Psoas muscle (tissue), 8 donors: Measurements from ENCODE around the gene ACOT11. TPM values are rescaled to one million over a fixed set of nuclear protein-coding genes. Genes with fewer than 3 reads are reported as not detected.

Experiments
- ATAC-seq, 4 donors: fragments of 200-7000 bp; cut with Tn5 transposase; one replicate each; pipeline ENCODE4 v1.9.1; 2020; ENCODE audit warnings: moderate library complexity in 3 of 4, mild to moderate bottlenecking in 2 of 4
- DNase-seq, 2 donors: peaks; one replicate each; pipeline ENCODE4 v3.0.0-alpha.2; 2020
- H3K27ac ChIP-seq: fragments of 200-600 bp; one replicate; pipeline ENCODE4 v1.8.0; 2022
- H3K27me3 ChIP-seq, 3 donors: fragments of 200-600 bp in 1 of 3; one replicate each; pipeline versions ENCODE4 v1.6.1 to v1.8.0; 2013 to 2022; ENCODE audit warnings: low read length in 2 of 3, mild to moderate bottlenecking in 2 of 3, moderate library complexity in 1 of 3; ENCODE audit not compliant: insufficient read depth in 3 of 3
- H3K36me3 ChIP-seq, 2 donors: fragments of 200-600 bp in 1 of 2; one replicate each; pipeline versions ENCODE4 v1.6.1 to v1.8.0; 2013 to 2022; ENCODE audit warnings: low read depth in 1 of 2, mild to moderate bottlenecking in 1 of 2, moderate library complexity in 1 of 2; ENCODE audit not compliant: insufficient read depth in 1 of 2
- H3K4me1 ChIP-seq: fragments of 200-600 bp; one replicate; pipeline ENCODE4 v1.8.0; 2022
- H3K4me3 ChIP-seq: fragments of 200-600 bp; one replicate; pipeline ENCODE4 v1.8.0; 2022; ENCODE audit warnings: mild to moderate bottlenecking
- H3K9me3 ChIP-seq: fragments of 200-600 bp; one replicate; pipeline ENCODE4 v1.8.0; 2022
- WGBS, 3 donors: extraction: QIAGEN DNeasy Blood & Tissue Kit; methylation state at CpG; one replicate each; pipeline versions ENCODE4 v1.1.6 to v1.1.7; 2013; 5-methylcytosine and 5-hydroxymethylcytosine counted together
- intact Hi-C, 2 donors: fragments of 100-400 bp; cut with DNase I; formaldehyde crosslinking; loops; one replicate each; pipeline versions ENCODE4 v1.11.0 to v1.14.2; 2022
- polyA plus RNA-seq, 3 donors: library from polyadenylated mRNA; stranded (reverse); fragments of 200-250 nt; gene quantifications; one replicate each; pipeline ENCODE4 v1.2.3, GENCODE V29; 2013
- total RNA-seq, 4 donors: library from RNA; stranded (reverse); fragmentation: NEBNext Ultra II Directional in 2 of 4; extraction: Animal tissue kit (Norgen Biotek cat#: 25700) in 2 of 4; gene quantifications; one replicate each; pipeline versions ENCODE4 v1.2.1 to v1.2.4, GENCODE V29; 2021 to 2023
- TF ChIP-seq, protein P1 (sequence below): fragments of 200-600 bp; IDR thresholded peaks from one replicate; pipeline ENCODE4 v1.8.0; 2022; ENCODE audit warnings: antibody characterized with exemption
- donor health status: healthy with polysubstance abuse.
- donor health status: DM: no; HTN: no; CAD: no; lungs with moderate emphysema.
- donor health status: Bipolar disorder and iron deficiency.
- donor health status: healthy.
- donor health status: DM: yes; HTN: yes; CAD: no.
- donor health status: DM: no; HTN: no; CAD: no.
- donor health status: DM: no; HTN: no; CAD: no.
- donor health status: DM: yes; HTN: yes; CAD: no.

Gene ACOT11
- total and polyA plus RNA-seq, 7 donors: 0.82 to 13.9 (median 2.4) TPM

DNA sequence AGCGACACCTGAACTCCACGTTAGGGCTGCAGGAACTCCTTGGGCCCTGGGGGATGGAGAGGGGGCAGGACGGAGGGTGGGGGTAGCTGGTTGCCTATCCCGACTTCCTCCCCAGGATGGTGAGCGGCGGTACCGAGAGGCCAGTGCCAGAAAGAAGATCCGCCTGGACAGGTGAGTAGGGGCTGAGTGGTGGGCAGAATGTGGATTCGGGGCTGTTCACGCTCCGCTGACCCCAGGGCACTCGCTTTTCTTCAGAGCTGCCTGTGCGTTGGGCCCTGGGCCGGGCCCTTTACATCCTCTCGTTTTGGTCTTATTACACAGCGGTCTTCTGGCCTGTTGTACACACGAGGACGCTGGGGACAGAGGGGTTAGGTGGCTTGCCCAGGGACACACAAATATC lies 54.5 kb downstream of the ACOT11 start:
- Histone ChIP-seq H3K4me3 (no peak overlapping the region), H3K27me3 (no peaks in the 10 kb centered on the region), H3K9me3 (no peaks in the 10 kb centered on the region), H3K36me3 (peaks cover 0 to 89% of the 10 kb centered on the region in 2 donors), H3K27ac (no peak overlapping the region), H3K4me1 (no peaks in the 10 kb centered on the region)
- 89 to 94% (median 91%) methylated on average over 18 of the region's 18 CpGs for WGBS, 3 donors
- peak in 1 of 2 donors; percentile 19 for DNase-seq
- no peak for ATAC-seq
- TF ChIP-seq, protein P1, sequence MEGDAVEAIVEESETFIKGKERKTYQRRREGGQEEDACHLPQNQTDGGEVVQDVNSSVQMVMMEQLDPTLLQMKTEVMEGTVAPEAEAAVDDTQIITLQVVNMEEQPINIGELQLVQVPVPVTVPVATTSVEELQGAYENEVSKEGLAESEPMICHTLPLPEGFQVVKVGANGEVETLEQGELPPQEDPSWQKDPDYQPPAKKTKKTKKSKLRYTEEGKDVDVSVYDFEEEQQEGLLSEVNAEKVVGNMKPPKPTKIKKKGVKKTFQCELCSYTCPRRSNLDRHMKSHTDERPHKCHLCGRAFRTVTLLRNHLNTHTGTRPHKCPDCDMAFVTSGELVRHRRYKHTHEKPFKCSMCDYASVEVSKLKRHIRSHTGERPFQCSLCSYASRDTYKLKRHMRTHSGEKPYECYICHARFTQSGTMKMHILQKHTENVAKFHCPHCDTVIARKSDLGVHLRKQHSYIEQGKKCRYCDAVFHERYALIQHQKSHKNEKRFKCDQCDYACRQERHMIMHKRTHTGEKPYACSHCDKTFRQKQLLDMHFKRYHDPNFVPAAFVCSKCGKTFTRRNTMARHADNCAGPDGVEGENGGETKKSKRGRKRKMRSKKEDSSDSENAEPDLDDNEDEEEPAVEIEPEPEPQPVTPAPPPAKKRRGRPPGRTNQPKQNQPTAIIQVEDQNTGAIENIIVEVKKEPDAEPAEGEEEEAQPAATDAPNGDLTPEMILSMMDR: no peak
- intact Hi-C loops: no loop called here

DNA sequence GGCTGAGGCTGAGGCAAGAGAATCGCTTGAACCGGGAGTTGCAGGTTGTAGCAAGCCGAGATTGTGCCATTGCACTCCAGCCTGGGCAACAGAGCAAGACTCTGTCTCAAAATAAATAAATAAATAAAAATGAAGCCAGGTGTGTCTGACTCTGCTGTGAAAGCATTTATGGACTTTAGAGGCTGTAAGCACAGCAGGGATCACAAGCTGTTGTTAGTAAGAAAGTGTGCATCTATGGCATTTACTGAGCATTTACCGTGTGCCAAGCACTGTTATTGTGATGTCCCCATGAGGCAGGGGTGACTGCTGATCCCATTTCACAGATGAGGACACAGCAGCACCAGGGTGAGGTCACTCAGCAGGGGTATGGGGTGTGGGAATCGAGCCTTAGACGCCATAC lies 55.2 kb downstream of the ACOT11 start:
- TF ChIP-seq, protein P1: no peak
- no peak for DNase-seq
- H3K4me3 ChIP-seq: no peak overlapping the region
- no peaks in the 10 kb centered on the region for H3K4me1 ChIP-seq
- peaks cover 0 to 89% of the 10 kb centered on the region in 2 donors for H3K36me3 ChIP-seq
- 90 to 93% (median 91%) methylated on average over 6 of the region's 6 CpGs for WGBS, 3 donors
- intact Hi-C loops: no loop called here
- H3K9me3 ChIP-seq: no peaks in the 10 kb centered on the region
- ATAC-seq: no peak
- H3K27ac ChIP-seq: no peak overlapping the region
- H3K27me3 ChIP-seq: no peaks in the 10 kb centered on the region

DNA sequence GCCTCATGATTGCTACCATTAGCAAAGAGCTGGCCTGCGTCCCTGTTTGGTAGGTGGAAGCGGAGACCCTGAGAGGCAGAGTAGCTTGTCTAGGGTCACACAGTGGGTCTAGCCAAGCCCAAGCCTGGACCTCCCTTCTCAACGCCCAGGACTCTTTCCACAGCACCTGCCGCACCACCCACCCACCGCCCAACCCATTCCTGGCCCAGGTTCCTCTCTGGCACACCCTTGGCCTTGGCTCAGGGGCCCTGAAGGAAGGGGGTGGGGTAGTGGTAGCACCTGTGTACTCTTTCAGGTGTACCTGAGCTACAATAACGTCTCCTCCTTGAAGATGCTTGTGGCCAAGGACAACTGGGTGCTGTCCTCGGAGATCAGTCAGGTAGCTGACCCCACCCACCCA lies 56.0 kb downstream of the ACOT11 start:
- Histone ChIP-seq H3K36me3 (peaks cover 0 to 90% of the 10 kb centered on the region in 2 donors), H3K27me3 (no peaks in the 10 kb centered on the region), H3K9me3 (no peaks in the 10 kb centered on the region), H3K27ac (no peak overlapping the region), H3K4me3 (no peak overlapping the region), H3K4me1 (no peaks in the 10 kb centered on the region)
- WGBS, 3 donors: 81 to 88% (median 86%) methylated on average over 7 of the region's 7 CpGs
- TF ChIP-seq, protein P1: no peak
- ATAC-seq (no peak), DNase-seq (peak in 1 of 2 donors; percentile 13)
- intact Hi-C loops: no loop called here

DNA sequence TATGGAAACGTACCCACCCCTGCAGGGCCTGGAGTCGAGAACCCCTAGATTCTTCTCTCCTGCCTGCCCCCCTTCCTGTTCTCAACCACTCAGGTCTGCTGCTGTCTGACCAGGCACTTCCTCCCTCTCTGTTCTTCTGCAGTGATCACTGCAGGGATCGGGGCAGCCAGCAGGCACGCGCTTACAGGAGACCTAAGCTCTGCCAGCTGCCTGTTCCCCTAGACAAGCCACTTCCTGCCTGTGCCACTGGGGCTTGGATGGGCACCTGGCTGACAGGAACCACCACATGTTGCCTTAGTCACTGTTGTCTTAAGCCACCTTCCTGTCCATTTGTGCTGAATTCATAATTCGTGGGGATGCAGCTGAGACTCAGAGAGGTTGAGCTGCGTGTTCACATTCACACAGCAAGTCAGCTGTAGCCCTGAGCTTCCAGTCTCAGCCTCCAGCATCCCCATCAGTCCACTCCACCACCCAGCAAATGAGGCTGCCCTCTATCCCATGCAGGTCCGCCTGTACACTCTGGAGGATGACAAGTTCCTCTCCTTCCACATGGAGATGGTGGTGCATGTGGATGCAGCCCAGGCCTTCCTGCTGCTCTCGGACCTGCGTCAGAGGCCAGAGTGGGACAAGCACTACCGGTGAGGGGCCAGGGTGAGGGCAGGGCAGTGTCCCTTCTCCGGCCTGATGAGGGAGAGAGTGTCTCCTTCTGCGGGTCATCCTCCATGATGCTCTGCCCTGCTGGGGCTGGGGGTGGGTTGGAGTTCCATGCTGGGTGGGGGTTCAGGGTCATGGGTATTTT lies 56.7 kb downstream of the ACOT11 start:
- DNase-seq: peak in 1 of 2 donors; percentile 38
- no peaks in the 10 kb centered on the region for H3K4me1 ChIP-seq

More for the DNA sequence above, 56.7 kb downstream of the ACOT11 start:
- no peaks in the 10 kb centered on the region for H3K9me3 ChIP-seq
- H3K4me3 ChIP-seq: no peak overlapping the region
- no peak overlapping the region for H3K27ac ChIP-seq
- WGBS, 3 donors: 86 to 91% (median 89%) methylated on average over 13 of the region's 13 CpGs
- intact Hi-C loops: no loop called here
- ATAC-seq: no peak
- no peaks in the 10 kb centered on the region for H3K27me3 ChIP-seq
- peaks cover 0 to 87% of the 10 kb centered on the region in 2 donors for H3K36me3 ChIP-seq
- TF ChIP-seq, protein P1: no peak
